ENCODE results near the gene PCSK4.
"Not testable (repeated sequence)": the region's sequence is repeated elsewhere in the genome, so short reads cannot be mapped to it uniquely, and the experiment has no call there.

The PCSK4 gene

GRCh38 chr19:1490311-1491113 is at the start of gene PCSK4:
Gene PCSK4 (minus strand): TSS chr19:1490350. CDS start chr19:1490346, 4 bp downstream.
- DNase-seq, result peak; percentile 99

DNA sequence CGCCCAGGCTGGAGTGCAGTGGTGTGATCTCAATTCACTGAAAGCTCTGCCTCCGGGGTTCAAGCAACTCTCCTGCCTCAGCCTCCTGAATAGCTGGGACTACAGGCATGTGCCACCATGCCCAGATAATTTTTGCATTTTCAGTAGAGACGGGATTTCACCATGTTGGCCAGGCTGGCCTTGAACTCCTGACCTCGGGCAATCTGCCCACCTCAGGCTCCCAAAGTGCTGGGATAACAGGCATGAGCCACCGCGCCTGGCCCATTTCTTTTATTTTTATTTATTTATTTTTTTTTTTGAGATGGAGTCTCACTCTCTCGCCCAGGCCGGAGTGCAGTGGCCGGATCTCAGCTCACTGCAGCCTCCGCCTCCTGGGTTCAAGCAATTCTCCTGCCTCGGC is 49.6 kb upstream of the PCSK4 start:
- DNase-seq, result not testable (repeated sequence)

- DNase-seq, result no peak
Observed at GRCh38 chr19:1538978-1539377, 48.8 kb upstream of the PCSK4 start.

DNA sequence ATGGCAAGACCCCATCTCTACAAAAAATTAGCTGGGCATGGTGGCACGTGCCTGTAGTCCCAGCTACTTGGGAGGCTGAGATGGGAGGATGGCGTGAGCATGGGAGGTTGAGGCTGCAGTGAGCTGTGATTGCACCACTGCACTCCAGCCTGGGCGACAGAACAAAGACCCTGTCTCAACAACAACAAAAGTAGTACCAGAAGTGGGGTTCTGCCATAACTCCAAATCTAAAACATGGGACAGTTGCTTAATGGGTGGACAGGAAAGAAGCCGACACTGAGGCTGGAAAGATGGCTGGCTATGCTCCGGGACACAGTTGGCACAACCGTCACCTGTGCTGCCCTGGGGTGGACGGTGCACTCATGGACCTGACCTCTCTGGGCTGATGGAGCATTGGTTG is 45.5 kb upstream of the PCSK4 start:
- DNase-seq, result not testable (repeated sequence)

DNA sequence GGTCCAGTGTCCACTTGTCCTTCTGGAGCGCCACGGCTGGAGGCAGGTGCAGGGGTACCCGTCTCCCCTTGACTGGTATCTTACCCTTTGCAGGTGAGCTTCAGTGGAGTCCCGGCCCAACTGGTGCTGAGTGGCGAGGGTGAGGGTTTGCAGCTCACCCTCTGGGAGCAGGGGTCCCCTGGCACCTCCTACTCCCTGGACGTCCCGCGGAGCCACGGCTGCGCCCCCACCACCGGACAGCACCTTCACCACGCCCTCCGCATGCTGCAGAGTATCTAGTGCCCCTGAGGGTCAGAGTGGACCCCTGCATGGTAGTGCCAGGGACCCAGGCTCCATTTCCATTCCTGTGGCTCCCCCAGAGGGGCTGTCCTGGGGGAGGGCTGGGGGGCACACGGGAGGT is 44.8 kb upstream of the PCSK4 start:
- DNase-seq, result no peak

GRCh38 chr19:1533510-1534150 is 43.5 kb upstream of the PCSK4 start:
- DNase-seq, result no peak

- no peak for DNase-seq
Observed at GRCh38 chr19:1532003-1532402, 41.9 kb upstream of the PCSK4 start.

DNA sequence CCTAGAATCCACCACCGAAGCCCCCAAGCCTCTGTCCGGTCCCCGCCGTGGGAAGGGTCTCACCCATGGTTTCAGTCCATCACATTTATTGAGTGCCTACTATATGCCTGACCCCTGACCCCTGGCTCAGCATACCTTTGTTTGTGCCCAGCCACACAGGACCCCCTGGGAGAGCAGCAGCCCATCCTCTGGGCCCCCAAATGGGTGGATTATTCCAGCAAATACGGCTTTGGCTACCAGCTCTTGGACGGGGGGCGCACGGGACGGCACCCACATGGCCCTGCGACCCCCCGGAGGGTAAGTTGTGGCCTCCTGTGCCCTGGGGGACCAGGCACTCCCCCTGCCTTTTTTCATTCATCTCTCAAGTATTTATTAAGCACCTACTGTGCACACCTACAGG is 41.4 kb upstream of the PCSK4 start:
- DNase-seq, result no peak

DNA sequence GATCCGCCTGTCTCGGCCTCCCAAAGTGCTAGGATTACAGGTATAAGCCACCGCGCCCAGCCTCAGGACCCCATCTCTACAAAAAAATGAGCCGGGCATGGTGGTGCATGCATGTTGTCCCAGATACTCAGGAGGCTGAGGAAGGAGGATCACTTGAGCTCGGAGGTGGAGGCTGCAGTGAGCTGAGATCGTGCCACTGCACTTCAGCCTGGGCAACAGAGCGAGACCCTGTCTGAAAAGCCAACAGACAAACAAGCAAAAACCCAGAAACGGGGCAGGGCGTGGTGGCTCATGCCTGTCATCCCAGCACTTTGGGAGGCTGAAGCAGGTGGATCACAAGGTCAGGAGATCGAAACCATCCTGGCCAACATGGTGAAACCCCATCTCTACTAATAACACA is 40.7 kb upstream of the PCSK4 start:
- DNase-seq, result not testable (repeated sequence)

- DNase-seq, result no peak
Observed at GRCh38 chr19:1529430-1529816, 39.3 kb upstream of the PCSK4 start.

GRCh38 chr19:1528596-1529429 is 38.7 kb upstream of the PCSK4 start:
- DNase-seq, result no peak

GRCh38 chr19:1527650-1528309 is 37.6 kb upstream of the PCSK4 start:
- DNase-seq, result no peak

DNA sequence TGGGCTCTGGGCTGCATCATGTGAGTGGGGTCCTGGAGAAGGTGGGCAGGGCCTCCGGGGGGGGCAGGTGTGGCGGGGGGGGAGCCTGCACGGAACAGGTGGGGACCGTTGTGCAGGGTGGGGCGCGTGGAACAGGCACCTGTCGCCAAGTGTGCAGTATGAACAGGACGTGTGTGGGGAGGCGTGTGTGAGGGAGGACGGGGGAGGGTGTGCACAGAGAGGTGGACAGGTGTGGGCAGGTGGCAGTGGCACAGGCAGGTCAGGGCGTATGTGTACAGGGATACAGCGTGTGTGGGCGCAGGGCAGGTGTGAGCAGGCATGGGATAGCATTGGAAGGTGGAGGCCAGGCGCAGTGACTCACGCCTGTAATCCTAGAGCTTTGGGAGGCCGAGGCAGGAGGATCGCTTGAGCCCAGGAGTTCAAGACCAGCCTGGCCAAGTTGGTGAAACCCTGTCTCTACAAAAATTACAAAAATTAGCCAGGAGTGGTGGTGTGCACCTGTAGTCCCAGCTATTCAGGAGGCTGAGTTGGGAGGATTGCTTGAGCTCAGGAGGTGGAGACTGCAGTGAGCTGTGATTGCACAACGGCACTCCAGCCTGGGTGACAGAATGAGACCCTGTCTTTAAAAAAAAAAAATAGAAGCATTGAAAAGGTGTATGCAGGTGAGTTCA is 37.0 kb upstream of the PCSK4 start:
- no peak for DNase-seq

- DNase-seq, result no peak
Observed at GRCh38 chr19:1526066-1526778, 36.1 kb upstream of the PCSK4 start.

- DNase-seq, result no peak
Observed at GRCh38 chr19:1525343-1525742, 35.2 kb upstream of the PCSK4 start.

DNA sequence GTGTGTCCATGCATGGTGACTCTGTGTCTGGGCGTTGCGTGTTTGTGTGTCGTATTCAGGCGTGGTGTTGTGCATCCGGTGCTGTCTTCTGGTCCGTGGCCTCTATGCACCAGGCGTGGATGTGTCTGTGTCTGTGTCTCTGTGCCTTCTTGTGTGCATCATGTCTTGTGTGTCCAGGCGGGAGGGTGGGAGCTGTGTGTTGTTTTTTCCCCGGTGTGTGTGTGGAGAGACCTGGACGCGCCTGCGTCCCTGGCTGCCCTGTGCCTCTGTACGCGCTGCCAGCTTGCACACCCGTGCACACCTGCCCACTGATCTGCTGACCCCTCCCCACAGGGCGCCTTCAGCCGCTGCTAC is 34.8 kb upstream of the PCSK4 start:
- DNase-seq, result no peak

GRCh38 chr19:1524287-1524971 is 34.3 kb upstream of the PCSK4 start:
- no peak for DNase-seq

GRCh38 chr19:1523412-1524286 is 33.5 kb upstream of the PCSK4 start, which contains the start of gene PLK5:
Gene PLK5 (plus strand): TSS chr19:1524077. CDS start chr19:1526997, 2,920 bp downstream.
- no peak for DNase-seq

GRCh38 chr19:1522838-1523237 is 32.7 kb upstream of the PCSK4 start:
- DNase-seq, result no peak

DNA sequence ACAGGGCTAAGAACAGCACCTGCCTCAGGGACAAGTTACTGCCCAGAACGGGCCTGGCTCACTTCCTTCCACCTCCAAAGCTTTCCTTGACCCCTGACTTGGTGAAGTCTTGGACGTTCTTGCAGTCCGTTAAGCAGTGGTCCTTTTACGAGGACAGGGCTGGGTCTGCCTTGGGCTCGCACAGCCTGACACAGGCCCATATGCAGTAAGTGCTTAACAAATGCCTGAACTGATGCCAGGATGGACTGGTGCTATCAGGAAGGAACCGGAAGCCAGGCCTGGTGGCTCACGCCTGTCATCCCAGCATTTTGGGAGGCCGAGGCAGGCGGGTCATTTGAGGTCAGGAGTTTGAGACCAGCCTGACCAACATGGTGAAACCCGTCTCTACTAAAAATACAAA is 31.9 kb upstream of the PCSK4 start:
- no peak for DNase-seq
